Esophagus muscularis mucosa (tissue), 3 donors: Measurements from ENCODE around the gene NDST1.

ENCODE experiments used
- CTCF ChIP-seq, 3 experiments: fragments of 200-600 bp in 2 of 3; fragments of 450-650 bp in 1 of 3; sonication (generic) in 2 of 3; IDR thresholded peaks; one replicate each; pipeline ENCODE4 v1.5.1; 2017 to 2019; ENCODE audit warnings: antibody characterized with exemption in 3 of 3, mild to moderate bottlenecking in 2 of 3, moderate library complexity in 1 of 3
- POLR2A ChIP-seq: fragments of 450-650 bp; IDR thresholded peaks from one replicate; pipeline ENCODE4 v1.6.1; 2017; ENCODE audit warnings: antibody characterized with exemption, moderate library complexity, mild to moderate bottlenecking, low read depth

- no peak for TF ChIP-seq POLR2A
- no peak for TF ChIP-seq CTCF (IDR thresholded peaks at IDR 0.05)
Observed at GRCh38 chr5:150528924-150529546, 21.1 kb downstream of the NDST1 start.
